Upper lobe of right lung (tissue), 1 donor: ENCODE measurements around the gene INHBB. TPM values are rescaled to one million over a fixed set of nuclear protein-coding genes. Genes with fewer than 3 reads are reported as not detected.

ENCODE experiments used
- ATAC-seq: fragments of 200-7000 bp; cut with Tn5 transposase; one replicate; pipeline ENCODE4 v1.9.1; 2020; ENCODE audit warnings: mild to moderate bottlenecking, moderate library complexity
- DNase-seq: peaks from one replicate; pipeline ENCODE4 v3.0.0-alpha.2; 2020
- H3K27ac ChIP-seq: fragments of 200-600 bp; one replicate; pipeline ENCODE4 v1.8.0; 2022
- H3K27me3 ChIP-seq: fragments of 200-600 bp; one replicate; pipeline ENCODE4 v1.8.0; 2022; ENCODE audit warnings: mild to moderate bottlenecking
- H3K36me3 ChIP-seq: fragments of 200-600 bp; one replicate; pipeline ENCODE4 v1.8.0; 2022
- H3K4me1 ChIP-seq: fragments of 200-600 bp; one replicate; pipeline ENCODE4 v1.8.0; 2022
- H3K4me3 ChIP-seq: fragments of 200-600 bp; one replicate; pipeline ENCODE4 v1.8.0; 2022; ENCODE audit warnings: mild to moderate bottlenecking
- H3K9me3 ChIP-seq: fragments of 200-600 bp; one replicate; pipeline ENCODE4 v1.8.0; 2022
- intact Hi-C: fragments of 100-400 bp; cut with DNase I; formaldehyde crosslinking; loops from one replicate; pipeline ENCODE4 v1.11.0; 2022
- total RNA-seq: library from RNA; stranded (reverse); fragmentation: NEBNext Ultra II Directional; extraction: Animal tissue kit (Norgen Biotek cat#: 25700); gene quantifications from one replicate; pipeline ENCODE4 v1.2.1, GENCODE V29; 2021
- TF ChIP-seq, protein P1 (sequence below): fragments of 200-600 bp; IDR thresholded peaks from one replicate; pipeline ENCODE4 v1.8.0; 2022; ENCODE audit warnings: antibody characterized with exemption
- donor health status: DM: no; HTN: yes; CAD: no; lungs with severe emphysema.

Gene INHBB
- total RNA-seq, 1 donor from 2014 or later: 12.3 TPM

DNA sequence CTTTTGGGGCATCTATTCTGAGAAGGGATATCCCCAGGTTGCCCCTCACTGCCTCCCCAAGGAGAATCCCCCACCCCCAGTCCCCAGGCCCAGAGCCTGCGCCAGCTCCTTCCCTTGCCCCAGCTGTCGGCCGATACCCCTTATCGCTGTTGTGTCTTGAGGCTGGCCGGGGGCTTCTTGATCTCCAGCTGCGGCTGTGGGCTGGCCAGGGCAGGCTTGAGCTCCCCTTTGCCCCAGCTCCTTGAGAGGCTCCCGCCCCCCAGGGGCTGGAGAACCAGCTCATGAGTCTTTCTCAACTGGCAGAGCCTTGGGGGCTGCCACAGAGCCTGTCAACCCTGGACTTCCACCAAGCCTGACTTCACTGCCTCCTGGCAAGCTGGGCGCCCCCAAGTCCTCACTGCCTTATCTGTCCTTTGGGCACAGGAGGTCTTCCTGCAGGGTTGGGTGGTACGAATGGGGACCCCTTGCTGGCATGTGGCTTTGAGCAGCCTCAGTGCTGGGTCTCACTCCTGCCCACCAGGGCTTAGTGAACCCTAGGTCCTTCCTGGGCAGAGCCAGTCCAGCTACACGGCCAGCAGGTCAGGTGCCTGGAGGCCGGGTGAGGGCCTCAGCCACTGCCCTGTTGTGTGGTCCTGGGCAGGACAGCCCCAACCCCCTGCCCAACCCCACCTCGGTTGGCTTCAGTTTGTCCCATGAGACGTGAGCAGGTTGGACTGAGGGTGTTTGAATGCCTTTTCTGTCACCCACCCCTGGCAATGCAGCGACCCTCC lies 29.5 kb downstream of the INHBB start:
- Histone ChIP-seq H3K27ac (no peak overlapping the region), H3K4me3 (no peak overlapping the region), H3K4me1 (no peaks in the 10 kb centered on the region), H3K9me3 (no peaks in the 10 kb centered on the region), H3K36me3 (no peaks in the 10 kb centered on the region), H3K27me3 (no peaks in the 10 kb centered on the region)
- DNase-seq (no peak), ATAC-seq (no peak)
- intact Hi-C loops: no loop called here
- TF ChIP-seq, protein P1, sequence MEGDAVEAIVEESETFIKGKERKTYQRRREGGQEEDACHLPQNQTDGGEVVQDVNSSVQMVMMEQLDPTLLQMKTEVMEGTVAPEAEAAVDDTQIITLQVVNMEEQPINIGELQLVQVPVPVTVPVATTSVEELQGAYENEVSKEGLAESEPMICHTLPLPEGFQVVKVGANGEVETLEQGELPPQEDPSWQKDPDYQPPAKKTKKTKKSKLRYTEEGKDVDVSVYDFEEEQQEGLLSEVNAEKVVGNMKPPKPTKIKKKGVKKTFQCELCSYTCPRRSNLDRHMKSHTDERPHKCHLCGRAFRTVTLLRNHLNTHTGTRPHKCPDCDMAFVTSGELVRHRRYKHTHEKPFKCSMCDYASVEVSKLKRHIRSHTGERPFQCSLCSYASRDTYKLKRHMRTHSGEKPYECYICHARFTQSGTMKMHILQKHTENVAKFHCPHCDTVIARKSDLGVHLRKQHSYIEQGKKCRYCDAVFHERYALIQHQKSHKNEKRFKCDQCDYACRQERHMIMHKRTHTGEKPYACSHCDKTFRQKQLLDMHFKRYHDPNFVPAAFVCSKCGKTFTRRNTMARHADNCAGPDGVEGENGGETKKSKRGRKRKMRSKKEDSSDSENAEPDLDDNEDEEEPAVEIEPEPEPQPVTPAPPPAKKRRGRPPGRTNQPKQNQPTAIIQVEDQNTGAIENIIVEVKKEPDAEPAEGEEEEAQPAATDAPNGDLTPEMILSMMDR: no peak

DNA sequence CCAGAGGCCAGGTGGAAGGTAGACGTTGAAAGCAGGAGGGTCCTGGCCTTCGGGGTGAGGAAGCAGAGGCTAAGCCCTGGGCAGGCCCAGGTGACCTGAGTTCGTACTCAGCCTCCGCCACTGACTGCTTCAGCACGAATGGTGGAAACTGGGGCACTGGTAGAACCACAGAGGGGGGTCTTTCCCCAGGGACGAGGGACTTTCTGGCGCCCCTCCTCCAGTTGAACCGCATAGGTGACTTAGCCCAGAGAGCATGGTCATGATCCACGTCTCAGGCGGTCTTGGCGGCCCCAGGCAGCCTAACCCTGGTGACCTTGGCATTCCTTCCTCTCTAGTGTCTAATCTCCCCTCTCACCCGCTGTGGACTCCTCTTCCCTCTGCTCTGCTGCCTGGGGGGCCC lies 30.2 kb downstream of the INHBB start:
- ATAC-seq (no peak), DNase-seq (no peak)
- H3K4me1 ChIP-seq: no peaks in the 10 kb centered on the region
- H3K27me3 ChIP-seq: no peaks in the 10 kb centered on the region
- intact Hi-C loops: no loop called here
- H3K36me3 ChIP-seq: no peaks in the 10 kb centered on the region
- no peak overlapping the region for H3K4me3 ChIP-seq
- H3K9me3 ChIP-seq: no peaks in the 10 kb centered on the region
- TF ChIP-seq, protein P1: no peak
- no peak overlapping the region for H3K27ac ChIP-seq

DNA sequence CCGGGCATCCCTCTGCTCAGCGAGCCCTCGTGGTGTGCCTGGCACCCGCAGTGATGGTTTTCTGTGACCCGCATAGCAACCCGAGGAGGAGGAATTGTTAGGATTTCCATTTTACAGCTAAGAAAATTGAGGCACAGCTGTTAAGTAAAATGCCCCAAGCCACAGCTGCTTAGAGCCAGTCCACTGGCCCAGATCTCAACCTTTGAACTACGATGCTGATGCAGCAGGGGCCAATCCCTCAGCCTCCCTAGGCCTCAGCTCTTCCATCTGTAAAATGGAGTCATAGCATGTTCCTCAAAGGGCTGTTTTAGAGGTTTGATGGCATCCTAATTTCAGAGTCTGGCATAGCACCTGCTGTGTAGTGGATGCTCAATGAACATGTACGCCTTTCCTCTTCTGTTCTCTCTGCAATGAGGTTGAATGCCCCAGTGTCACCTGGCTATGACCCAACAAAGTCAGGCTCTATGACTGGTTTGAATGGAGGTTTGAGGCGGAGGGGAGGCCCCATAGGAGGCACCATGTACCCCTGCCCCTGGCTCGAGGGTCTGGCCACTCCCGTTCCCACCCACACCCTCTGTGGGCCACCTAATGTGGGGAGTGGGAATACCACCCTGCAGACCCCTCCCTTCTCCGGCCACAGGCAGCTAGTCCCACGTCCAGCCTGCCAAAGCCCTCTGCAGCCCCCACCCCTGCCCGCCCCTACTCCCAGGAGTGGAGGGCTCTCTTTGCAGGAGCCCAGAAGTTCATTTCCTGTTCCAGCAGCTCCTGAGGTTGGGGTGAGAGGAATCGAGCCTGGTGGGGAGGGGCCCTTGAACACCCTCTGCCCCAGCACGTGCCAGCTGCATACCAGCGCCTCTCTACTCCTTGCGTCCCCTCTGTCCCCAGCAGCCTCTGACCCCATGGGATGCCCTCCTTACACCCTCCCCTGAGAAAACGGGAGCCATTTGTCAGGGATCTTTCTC lies 31.0 kb downstream of the INHBB start:
- Histone ChIP-seq H3K27ac (no peak overlapping the region), H3K27me3 (no peaks in the 10 kb centered on the region), H3K4me3 (no peak overlapping the region), H3K4me1 (no peaks in the 10 kb centered on the region), H3K36me3 (no peaks in the 10 kb centered on the region), H3K9me3 (no peaks in the 10 kb centered on the region)
- no peak for ATAC-seq
- no peak for DNase-seq
- intact Hi-C loops: no loop called here
- TF ChIP-seq, protein P1: no peak

DNA sequence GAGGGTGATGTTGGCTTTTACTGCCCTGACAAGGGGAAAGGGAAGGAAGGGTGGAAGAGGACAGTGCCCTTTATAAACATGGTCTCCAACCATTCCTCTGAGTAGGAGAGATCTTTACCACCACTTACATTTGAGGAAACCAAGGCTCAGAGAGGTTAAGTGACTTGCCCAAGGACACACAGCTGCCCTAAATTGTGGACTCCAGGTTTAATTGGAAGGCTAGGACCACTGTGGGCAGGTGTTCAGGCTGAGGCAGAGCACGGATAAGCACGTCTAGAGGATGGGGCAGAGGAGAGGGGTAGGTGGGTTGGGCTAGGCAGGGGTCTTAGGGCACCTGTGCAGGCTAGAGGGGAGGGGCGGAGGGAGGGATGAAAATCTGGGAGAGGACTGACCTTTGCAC lies 32.7 kb downstream of the INHBB start:
- no peaks in the 10 kb centered on the region for H3K4me1 ChIP-seq
- no peaks in the 10 kb centered on the region for H3K36me3 ChIP-seq
- TF ChIP-seq, protein P1: no peak
- H3K4me3 ChIP-seq: no peak overlapping the region
- ATAC-seq: no peak
- no peak overlapping the region for H3K27ac ChIP-seq
- H3K9me3 ChIP-seq: no peaks in the 10 kb centered on the region
- no peak for DNase-seq
- H3K27me3 ChIP-seq: no peaks in the 10 kb centered on the region
- intact Hi-C loops: no loop called here

DNA sequence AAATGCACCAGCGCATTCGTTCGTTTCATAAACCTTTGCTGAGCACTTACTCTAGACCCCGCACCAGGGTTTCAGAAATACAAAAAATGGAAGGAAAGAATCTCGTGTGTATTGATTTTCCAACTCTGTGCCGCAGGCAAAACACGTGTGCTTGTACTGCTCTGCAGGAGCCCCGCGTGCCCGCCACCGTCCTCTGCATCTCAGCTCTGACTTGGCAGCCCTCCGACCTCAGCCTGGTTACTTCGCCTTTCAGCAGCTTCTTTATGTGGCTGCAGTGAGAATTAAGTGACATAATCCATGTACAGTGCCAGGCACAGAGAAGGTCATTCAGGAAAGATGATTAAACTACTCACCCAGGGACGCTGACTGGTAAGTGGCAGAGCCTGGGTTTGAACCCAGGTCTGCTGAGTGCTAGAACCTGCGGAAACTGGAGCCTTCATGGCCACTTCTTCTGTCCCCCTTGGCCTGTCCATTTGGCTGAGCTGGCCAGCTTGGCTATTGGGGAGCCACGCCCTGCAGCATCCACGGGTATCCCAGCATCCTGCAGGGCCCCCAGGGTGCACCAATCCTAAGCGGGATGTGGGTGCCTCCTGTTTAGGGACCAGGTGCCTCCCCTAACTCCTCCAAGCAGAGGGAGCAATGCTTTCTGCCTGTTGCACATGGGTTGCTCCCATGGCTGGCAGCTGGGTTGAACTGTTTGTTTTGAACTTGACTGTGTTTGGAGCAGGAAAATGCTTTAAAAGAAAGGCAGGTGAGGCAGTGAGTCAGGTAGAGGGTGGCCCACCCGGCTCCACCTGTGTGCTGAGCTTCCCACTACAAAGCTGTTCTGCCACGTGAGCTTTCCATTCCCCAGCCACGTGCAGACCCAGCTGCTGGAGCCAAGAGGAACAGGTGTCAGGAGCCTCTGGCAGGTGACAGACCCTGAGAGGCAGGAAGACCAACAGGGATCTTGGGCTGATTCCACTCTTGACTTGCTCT lies 34.3 kb downstream of the INHBB start:
- DNase-seq (no peak), ATAC-seq (no peak)
- TF ChIP-seq, protein P1: no peak
- Histone ChIP-seq H3K4me1 (no peaks in the 10 kb centered on the region), H3K4me3 (no peak overlapping the region), H3K9me3 (no peaks in the 10 kb centered on the region), H3K27me3 (no peaks in the 10 kb centered on the region), H3K27ac (no peak overlapping the region), H3K36me3 (no peaks in the 10 kb centered on the region)
- intact Hi-C loops: no loop called here
